B cell (primary cell): Measurements from ENCODE around the gene PLAC8L1.

Experiments
- CTCF ChIP-seq: fragments of 200-600 bp; IDR thresholded peaks from one replicate; pipeline ENCODE4 v1.8.0; 2022; ENCODE audit warnings: antibody characterized with exemption, mild to moderate bottlenecking
- EZH2 ChIP-seq: IDR thresholded peaks from 2 replicates; pipeline ENCODE4 v1.6.1; 2012; ENCODE audit warnings: borderline replicate concordance, low read depth, mild to moderate bottlenecking, moderate library complexity, low read length; ENCODE audit not compliant: insufficient read depth, poor library complexity, severe bottlenecking

GRCh38 chr5:146072595-146072994 lies 32.8 kb downstream of the PLAC8L1 start:
- TF ChIP-seq CTCF: no peak
- no peak for TF ChIP-seq EZH2
